Measurements from ENCODE around the gene NOLC1. TPM values are rescaled to one million over a fixed set of nuclear protein-coding genes. Genes with fewer than 3 reads are reported as not detected.
A peak's percentile ranks its signal among the peaks of the same experiment; 100 is the strongest.

NOLC1 gene
- total and polyA plus RNA-seq, 2 of the 13 experiments (the other 11 are each of a cell fraction or from before 2014, with no cell fraction given), result 50.6 to 81.0 TPM

- TF ChIP-seq ZNF318 (CRISPR knock-in tag; IDR thresholded peaks at IDR 0.05) (no peak), NFYC (CRISPR knock-in tag; IDR thresholded peaks at IDR 0.05) (peak; percentile 71), DPF2 (CRISPR knock-in tag; IDR thresholded peaks at IDR 0.05; ENCODE audit: borderline replicate concordance, low read depth) (no peak), THAP11 (CRISPR knock-in tag; IDR thresholded peaks at IDR 0.05) (peak; percentile 99), ZMAT5 (CRISPR knock-in tag; IDR thresholded peaks at IDR 0.05; ENCODE audit: borderline replicate concordance, low read depth) (no peak), THAP9 (CRISPR knock-in tag; IDR thresholded peaks at IDR 0.05; ENCODE audit: borderline replicate concordance) (peak; percentile 90; the same call in 1 of the 2 replicates), ZNF326 (CRISPR knock-in tag; IDR thresholded peaks at IDR 0.05; ENCODE audit: borderline replicate concordance) (no peak), ZSCAN12 (CRISPR knock-in tag; IDR thresholded peaks at IDR 0.05) (no peak), HNRNPUL1 (IDR thresholded peaks at IDR 0.05; ENCODE audit: low read depth, low read length) (no peak), FOXP1 (IDR thresholded peaks at IDR 0.05) (no peak), FOXP1 (CRISPR knock-in tag; IDR thresholded peaks at IDR 0.05) (0 out of 2 replicates have a peak, but pooled peaks have one; percentile 13), HMG20A (CRISPR knock-in tag; IDR thresholded peaks at IDR 0.05; ENCODE audit: borderline replicate concordance) (no peak), WIZ (CRISPR knock-in tag; IDR thresholded peaks at IDR 0.05) (peak; percentile 61; the same call in 1 of the 2 replicates), TMF1 (CRISPR knock-in tag; IDR thresholded peaks at IDR 0.05; ENCODE audit: low read depth) (peak; percentile 56; the same call in 1 of the 2 replicates), ZNF780A (CRISPR knock-in tag; IDR thresholded peaks at IDR 0.05) (no peak), MLX (CRISPR knock-in tag; IDR thresholded peaks at IDR 0.05) (peak; percentile 31; the same call in 1 of the 2 replicates), SP140L (CRISPR knock-in tag; IDR thresholded peaks at IDR 0.05; ENCODE audit: borderline replicate concordance) (peak; percentile 29), PCBP1 (IDR thresholded peaks at IDR 0.05; ENCODE audit: borderline replicate concordance, low read depth, low read length) (0 out of 2 replicates have a peak, but pooled peaks have one; percentile 13)
Measured at GRCh38 chr10:102132563-102133372, 19.4 kb upstream of the NOLC1 start, which contains the start of gene PPRC1 (continued).

All from HepG2 (cell line).